Fibroblast of skin of right quadriceps (primary cell): ENCODE results near the gene PRDM11.
"Not testable (repeated sequence)": the region's sequence is repeated elsewhere in the genome, so short reads cannot be mapped to it uniquely, and the experiment has no call there.

Source experiments
- DNase-seq: peaks from one replicate; pipeline ENCODE4 v3.0.0-alpha.2; 2013

Gene PRDM11

DNA sequence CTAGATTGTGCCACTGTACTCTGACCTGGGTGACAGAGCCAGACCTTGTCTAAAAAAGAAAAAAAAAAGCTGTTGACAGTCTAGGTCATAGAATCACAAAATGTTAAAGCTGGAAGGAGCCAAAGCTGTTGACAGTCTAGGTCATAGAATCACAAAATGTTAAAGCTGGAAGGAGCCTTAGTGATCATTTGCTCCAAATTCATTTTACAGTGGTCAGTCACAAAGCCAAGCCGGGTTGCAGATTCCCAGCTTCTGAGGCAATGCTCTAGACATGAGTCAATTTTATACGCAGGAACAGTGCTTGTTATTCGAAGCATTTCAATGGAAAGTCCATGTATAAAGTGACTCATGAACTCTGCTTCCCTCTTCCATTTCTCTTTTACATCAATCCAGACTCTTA lies 92.3 kb downstream of the PRDM11 start:
- peak; percentile 31 for DNase-seq

DNA sequence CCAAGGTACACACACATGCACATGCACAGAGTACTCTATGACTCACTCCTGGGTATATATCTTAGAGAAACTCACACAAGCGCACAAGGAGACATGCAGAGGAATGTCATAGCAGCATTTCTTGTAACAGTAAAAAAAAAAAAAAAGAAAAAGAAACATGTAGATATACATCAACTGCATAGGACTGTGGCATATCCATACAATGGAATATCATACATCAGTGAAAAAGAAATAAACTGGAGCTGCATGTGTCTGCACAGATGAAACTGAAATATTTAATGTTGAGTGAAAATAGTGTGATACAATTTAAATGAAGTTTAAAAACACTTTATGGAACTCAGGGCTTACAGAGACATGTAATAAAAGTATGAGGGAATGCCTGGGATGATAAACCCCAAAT lies 93.3 kb downstream of the PRDM11 start:
- no peak for DNase-seq

DNA sequence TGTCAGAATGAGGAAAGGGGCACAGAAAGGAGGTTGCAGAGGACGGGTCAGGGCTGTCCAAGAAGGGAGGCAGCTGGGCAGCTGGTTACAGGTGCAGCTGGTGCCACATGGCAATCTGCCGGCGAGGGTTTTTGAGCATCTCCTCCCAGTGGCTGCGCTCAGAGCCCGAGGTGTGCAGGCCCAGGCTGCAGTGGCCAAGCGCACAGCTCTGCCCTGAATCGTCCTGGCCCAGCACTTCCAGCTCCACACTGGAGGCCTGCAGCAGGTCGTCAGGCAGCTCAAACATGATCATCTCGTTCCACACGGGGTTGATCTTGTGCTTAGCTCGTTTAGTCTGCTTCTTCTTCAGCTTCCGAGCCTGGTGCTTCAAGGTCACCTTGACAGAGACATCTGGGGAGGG lies 97.5 kb downstream of the PRDM11 start:
- no peak for DNase-seq

GRCh38 chr11:45245218-45246045 lies 99.0 kb downstream of the PRDM11 start:
- DNase-seq, result no peak

DNA sequence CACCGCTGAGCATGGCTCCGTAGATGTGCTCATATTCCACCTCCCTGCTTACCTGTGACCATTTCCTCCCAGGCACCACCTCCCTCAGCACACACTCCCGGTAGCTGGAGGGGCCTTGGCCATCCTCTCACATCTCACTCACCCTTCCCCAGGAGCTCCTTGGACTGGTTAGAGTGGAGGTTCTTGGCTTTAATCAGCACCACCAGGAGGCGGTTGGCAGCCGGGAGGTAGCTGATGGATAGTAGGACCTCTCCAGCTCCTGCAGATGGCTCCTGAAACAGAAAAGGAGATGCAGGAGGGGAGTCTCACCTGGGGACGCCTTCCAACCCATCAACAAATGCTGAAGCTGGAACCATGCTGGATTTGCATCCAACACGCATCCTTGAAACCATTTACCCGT lies 99.8 kb downstream of the PRDM11 start:
- no peak for DNase-seq

DNA sequence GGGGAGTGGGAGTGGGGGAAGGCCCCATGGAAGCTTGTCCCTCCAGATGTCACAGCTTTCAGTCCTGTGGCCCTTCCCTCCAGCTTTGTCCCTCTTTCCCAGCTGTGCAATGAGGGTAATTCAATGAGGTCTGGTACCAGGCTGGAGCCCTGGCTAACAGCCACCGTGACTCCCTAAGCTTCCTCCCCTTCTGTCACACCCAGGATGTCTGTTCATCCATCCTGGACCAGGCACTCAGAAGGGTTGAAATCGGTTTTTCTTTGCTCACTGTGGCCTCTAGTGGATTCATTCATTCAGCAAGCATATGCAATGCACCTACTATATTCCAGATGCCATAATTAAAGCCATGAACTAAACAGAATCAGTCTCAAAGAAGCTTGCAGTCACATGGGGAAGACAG lies 101.0 kb downstream of the PRDM11 start:
- no peak for DNase-seq

DNA sequence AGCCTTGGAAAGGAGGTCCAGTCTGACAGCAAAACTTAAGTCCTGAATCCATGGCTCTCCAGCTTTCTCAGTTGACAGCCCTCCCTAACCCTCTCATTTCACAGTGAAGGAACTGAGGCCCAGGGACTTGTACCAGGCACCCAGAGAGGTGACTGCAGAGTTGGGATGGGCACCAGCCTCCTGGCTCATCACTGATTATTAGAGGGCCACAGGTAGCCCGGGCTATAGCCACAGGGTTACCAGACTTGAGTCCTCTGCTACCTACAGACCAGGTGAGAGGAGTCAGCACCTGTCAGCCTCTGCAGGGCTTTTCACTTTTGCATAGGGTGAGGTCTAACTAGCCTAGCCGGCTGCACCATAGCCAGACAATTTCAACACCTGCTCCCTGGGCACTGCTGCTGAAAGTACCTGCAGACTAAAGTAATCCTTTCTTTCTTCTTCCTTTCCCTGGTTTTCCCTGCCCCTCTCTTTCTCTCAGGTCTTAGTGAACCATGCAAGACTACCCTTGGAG lies 102.1 kb downstream of the PRDM11 start:
- DNase-seq, result no peak

DNA sequence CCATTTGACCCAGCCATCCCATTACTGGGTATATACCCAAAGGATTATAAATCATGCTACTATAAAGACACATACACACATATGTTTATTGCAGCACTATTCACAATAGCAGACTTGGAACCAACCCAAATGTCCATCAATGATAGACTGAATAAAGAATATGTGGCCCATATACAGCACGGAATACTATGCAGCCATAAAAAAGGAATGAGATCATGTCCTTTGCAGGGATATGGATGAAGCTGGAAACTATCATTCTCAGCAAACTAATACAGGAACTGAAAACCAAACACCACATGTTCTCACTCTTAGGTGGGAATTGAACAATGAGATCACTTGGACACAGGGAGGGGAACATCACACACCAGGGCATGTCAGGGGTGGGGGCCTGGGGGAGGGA lies 102.9 kb downstream of the PRDM11 start:
- not testable (repeated sequence) for DNase-seq

DNA sequence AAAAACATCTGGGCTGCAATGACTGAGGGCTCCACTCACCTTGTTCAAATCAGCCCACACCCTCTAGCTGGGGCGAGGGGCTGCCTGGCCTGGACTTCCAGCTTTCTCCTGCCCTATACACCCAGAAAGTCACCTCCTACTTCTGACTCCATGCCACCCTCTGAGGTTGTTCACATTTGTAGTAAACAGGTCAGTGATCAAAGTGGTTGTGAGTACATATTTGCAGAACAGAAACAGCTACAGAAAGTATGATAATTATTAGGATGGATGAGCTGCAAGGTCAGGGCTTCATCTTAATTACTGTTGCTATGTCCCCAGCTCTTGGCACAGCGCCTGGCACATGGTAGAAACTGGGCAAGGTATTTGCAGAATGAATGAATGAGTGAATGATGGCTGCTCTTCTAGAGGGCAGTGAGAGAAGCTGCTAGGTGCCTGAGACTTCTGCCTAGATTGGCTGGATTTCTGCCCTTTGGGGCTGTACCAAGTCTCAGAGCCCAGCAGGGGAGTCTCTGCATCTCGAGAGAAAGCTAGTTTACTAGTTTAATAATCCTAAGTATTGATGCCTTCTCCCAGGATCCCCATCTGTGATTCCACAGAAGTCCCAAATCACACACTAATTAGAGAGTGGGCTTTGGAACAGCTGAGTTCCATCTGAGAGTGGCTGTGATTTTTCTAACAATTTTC lies 103.7 kb downstream of the PRDM11 start:
- DNase-seq, result no peak

DNA sequence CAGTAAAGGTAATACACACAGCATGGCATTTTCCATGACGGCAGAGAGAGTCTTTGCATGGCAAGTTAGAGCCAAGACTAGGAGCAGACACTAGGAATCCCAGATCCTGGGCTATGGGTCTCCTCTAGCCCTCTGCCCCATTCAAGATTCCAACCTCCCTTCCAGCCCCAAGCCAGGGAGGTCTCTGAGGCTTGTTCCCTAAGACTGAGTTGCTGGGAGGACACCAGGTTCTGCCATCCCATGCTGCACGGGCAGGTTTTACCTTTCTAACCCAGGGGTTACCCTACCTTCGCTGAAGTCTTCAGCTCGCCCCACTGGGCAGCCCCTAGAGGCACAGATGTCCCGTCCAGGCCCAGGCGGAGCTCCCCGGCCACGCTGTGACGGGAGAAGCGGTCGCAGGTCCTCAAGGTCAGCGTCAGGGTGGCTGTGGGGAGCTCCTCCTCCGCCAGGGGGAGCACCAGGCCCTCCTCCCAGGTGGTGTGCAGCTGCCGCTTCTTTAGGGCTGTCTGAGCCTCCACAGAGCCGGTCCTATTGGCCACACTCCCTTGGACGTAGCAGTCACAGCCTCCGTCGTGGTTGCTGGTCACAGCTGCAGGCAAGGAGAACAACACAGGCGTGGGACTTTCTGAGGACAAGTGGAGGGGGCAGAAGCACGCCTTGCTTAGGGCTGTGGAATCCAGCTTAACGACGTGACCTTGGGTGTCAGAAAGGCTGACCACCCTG lies 105.9 kb downstream of the PRDM11 start:
- DNase-seq, result peak; percentile 17

GRCh38 chr11:45252877-45253276 lies 106.4 kb downstream of the PRDM11 start:
- no peak for DNase-seq

DNA sequence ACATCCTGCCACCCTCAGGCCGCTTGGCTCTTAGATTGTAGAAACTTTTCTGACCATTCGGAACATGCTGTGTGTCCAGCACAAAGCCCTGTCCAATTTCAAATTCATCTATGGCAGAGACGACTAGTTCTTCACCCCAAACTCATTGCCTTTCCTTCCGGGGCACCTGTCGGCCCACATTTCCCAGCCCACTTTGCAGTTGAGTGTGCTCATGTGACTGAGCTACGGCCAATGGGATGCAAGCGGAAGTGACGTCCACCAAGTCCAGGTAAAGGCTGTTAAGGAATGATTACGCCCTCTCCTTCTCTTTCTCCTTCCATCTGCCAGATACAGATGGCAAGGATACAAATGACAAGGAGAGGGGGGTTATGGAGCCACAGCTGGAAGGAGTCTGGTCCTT lies 107.2 kb downstream of the PRDM11 start:
- DNase-seq, result no peak

GRCh38 chr11:45254070-45254469 lies 107.6 kb downstream of the PRDM11 start:
- DNase-seq, result no peak

DNA sequence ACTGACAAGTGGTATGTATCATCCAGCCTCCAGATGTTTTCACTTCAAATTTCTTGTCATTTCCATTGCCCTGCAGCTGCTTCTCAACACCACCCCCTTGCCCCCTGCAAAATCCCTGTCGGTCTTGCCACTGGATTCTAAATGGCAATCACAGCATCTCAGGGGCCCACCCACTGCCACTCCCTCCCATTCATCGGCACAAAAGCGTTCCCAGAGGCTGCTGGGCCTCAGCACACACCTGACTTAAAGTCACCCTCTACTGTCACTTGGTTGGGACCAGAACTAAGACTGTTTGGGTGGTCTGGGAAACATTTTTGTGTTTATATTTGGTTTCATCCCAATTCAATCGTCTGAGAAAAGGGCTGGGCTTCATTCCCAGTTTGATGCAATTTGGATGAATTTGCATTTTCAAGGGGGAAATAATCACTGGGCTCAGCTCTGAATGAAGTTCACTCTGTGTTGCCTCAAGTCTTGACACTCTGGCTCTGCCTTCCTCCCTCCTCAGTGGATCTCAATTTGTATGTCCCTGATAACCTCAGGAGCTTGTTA lies 112.6 kb downstream of the PRDM11 start:
- DNase-seq, result no peak

DNA sequence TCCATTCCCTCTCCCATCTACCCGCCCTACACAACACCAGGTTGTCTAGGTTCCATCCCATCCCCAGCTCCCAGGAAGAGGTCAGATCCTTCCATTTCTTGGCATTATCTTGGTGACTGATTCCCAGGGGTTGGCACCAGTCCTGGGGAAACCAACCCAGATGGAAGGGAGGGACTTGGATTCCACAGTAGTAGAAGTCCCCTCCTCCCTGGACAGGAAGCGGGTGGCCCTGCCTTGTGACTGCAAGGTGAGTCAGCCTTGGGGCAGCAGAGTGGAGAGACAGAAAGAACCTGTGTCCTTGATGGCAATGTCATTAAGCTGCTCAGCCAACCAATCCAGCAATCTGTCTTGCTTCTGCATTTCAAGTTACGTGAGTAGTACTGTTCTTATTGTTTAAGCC lies 113.2 kb downstream of the PRDM11 start:
- no peak for DNase-seq

DNA sequence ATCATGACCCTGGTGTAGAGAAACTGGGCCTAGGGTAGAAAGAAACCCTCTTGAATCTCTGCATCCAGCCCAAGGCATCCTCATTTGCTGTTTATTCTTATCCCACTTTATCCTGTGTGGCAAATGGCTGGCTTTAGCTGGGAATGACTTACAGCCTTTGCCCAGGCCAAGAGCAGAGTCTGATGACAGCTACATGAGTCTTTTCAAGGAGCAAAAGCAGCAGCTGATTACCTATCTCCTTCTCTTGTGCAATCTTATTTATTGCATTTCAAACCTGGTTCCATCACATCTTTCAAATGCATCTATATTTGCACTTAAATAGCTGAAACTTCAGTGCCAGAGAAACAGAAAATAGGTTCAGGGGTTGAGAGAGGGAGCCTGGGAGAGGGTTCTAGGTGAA lies 113.6 kb downstream of the PRDM11 start:
- no peak for DNase-seq

- DNase-seq, result no peak
Observed at GRCh38 chr11:45262900-45263299, 116.5 kb downstream of the PRDM11 start.

- no peak for DNase-seq
Observed at GRCh38 chr11:45263773-45264172, 117.3 kb downstream of the PRDM11 start.

DNA sequence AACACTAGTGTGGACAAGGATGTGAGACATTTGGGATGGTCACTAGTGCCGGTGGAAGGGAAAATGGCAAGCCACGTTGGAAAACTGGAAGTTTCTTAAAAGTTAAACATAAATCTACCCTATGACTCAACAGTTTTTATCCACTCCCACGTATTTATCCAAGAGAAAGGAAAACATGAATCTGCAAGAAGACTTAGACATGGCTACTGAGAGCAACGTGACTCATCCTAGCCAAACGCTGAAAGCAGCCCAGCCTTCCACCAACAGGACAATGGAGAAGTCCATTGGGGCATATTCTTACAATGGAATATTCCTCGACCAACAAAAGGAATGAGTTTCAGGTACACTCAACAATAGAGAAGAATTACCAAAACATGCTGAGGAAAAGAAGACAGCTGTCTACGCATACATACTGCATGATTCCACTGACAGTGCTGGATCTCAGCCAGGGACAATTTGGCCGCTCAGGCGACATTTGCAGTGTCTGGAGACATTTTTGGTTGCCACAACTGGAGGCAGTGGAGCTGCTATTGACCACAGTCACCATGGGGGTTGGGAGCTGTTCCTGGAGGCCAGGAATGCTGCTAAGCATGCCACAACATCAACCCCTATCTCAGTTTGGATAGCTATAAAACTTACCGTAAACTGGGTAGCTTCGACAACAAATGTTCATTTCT lies 118.5 kb downstream of the PRDM11 start:
- DNase-seq, result peak; percentile 71

GRCh38 chr11:45265969-45266675 lies 119.7 kb downstream of the PRDM11 start:
- no peak for DNase-seq

DNA sequence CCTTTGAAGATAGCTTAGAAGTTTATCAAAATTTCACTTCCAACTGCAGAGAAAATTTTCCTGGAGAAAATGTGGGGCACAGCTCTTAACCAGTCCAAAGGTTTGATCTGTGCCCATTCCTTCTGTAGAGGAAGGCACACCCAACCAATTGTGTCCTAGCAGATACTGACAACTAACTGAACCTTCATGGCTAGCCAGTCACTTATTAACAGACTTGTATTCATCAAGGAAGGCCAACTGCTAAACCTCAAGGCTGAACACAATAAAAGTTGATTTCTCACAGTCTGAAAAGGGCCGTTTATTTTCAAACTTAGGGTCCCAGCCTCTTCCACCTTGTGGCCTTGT lies 120.2 kb downstream of the PRDM11 start:
- DNase-seq, result no peak

GRCh38 chr11:45267052-45267451 lies 120.6 kb downstream of the PRDM11 start:
- DNase-seq, result no peak
